H9 (cell line): ENCODE measurements around the gene GGA1. TPM values are rescaled to one million over a fixed set of nuclear protein-coding genes. Genes with fewer than 3 reads are reported as not detected.

ENCODE experiments used
- DNase-seq: peaks from one replicate; pipeline ENCODE4 v3.0.0-alpha.2; 2017
- H2AFZ ChIP-seq: one replicate; pipeline ENCODE4 v1.6.1; 2013; ENCODE audit warnings: mild to moderate bottlenecking, low read length, control low read depth, moderate library complexity
- H2AK5ac ChIP-seq: 2 replicates; pipeline ENCODE4 v1.6.1; 2013; ENCODE audit warnings: low read length, control low read depth, mixed read lengths; ENCODE audit not compliant: insufficient read length
- H2BK120ac ChIP-seq: one replicate; pipeline ENCODE4 v1.6.1; 2013; ENCODE audit warnings: low read depth, mild to moderate bottlenecking, low read length, control low read depth, inconsistent platforms; ENCODE audit not compliant: poor library complexity, severe bottlenecking
- H2BK12ac ChIP-seq: 2 replicates; pipeline ENCODE4 v1.6.1; 2013; ENCODE audit warnings: low read length, control low read depth, mixed read lengths, low read depth; ENCODE audit not compliant: insufficient read length
- H2BK15ac ChIP-seq: 2 replicates; pipeline ENCODE4 v1.6.1; 2013; ENCODE audit warnings: low read depth, low read length, control low read depth
- H2BK20ac ChIP-seq: one replicate; pipeline ENCODE4 v1.6.1; 2013; ENCODE audit warnings: low read depth, mild to moderate bottlenecking, low read length, control low read depth, inconsistent platforms; ENCODE audit not compliant: poor library complexity, severe bottlenecking
- H2BK5ac ChIP-seq: 2 replicates; pipeline ENCODE4 v1.6.1; 2013; ENCODE audit warnings: low read length, control low read depth, mixed read lengths; ENCODE audit not compliant: insufficient read length
- H3K14ac ChIP-seq: 2 replicates; pipeline ENCODE4 v1.6.1; 2013; ENCODE audit warnings: low read length, control low read depth; ENCODE audit not compliant: insufficient read depth
- H3K18ac ChIP-seq: 2 replicates; pipeline ENCODE4 v1.6.1; 2013; ENCODE audit warnings: low read depth, mild to moderate bottlenecking, mixed read lengths, low read length, control low read depth; ENCODE audit not compliant: insufficient read length
- H3K23ac ChIP-seq: 2 replicates; pipeline ENCODE4 v1.6.1; 2013; ENCODE audit warnings: low read length, control low read depth, mixed read lengths, low read depth; ENCODE audit not compliant: insufficient read length
- H3K23me2 ChIP-seq: 2 replicates; pipeline ENCODE4 v1.6.1; 2013; ENCODE audit warnings: low read depth, mild to moderate bottlenecking, mixed read lengths, low read length, control low read depth; ENCODE audit not compliant: insufficient read length, poor library complexity, severe bottlenecking
- H3K27ac ChIP-seq: 2 replicates; pipeline ENCODE4 v1.5.1; 2013; ENCODE audit warnings: low read length, control low read depth, mixed read lengths, low read depth; ENCODE audit not compliant: insufficient read length
- H3K27me3 ChIP-seq: 2 replicates; pipeline ENCODE4 v1.6.1; 2013; ENCODE audit warnings: low read length, control low read depth, inconsistent platforms; ENCODE audit not compliant: insufficient read depth
- H3K4ac ChIP-seq: 2 replicates; pipeline ENCODE4 v1.6.1; 2013; ENCODE audit warnings: low read depth, mild to moderate bottlenecking, control low read depth, inconsistent platforms, low read length, moderate library complexity
- H3K4me1 ChIP-seq: 2 replicates; pipeline ENCODE4 v1.6.1; 2013; ENCODE audit warnings: low read length, control low read depth, inconsistent platforms; ENCODE audit not compliant: insufficient read depth
- H3K4me2 ChIP-seq: 2 replicates; pipeline ENCODE4 v1.6.1; 2013; ENCODE audit warnings: low read length, control low read depth, mixed read lengths; ENCODE audit not compliant: insufficient read length, insufficient read depth
- H3K56ac ChIP-seq: 2 replicates; pipeline ENCODE4 v1.6.1; 2013; ENCODE audit warnings: low read depth, mild to moderate bottlenecking, mixed read lengths, low read length, control low read depth; ENCODE audit not compliant: insufficient read length
- H3K79me1 ChIP-seq: 2 replicates; pipeline ENCODE4 v1.6.1; 2013; ENCODE audit warnings: low read depth, mild to moderate bottlenecking, moderate library complexity, low read length, control low read depth, inconsistent platforms; ENCODE audit not compliant: insufficient read depth, poor library complexity, severe bottlenecking
- H3K79me2 ChIP-seq: 2 replicates; pipeline ENCODE4 v1.6.1; 2013; ENCODE audit warnings: low read length, control low read depth, inconsistent platforms; ENCODE audit not compliant: insufficient read depth
- H3K9ac ChIP-seq: 2 replicates; pipeline ENCODE4 v1.6.1; 2013; ENCODE audit warnings: low read length, control low read depth, mixed read lengths; ENCODE audit not compliant: insufficient read length; ENCODE audit errors: extremely low read depth
- H3K9me3 ChIP-seq: one replicate; pipeline ENCODE4 v1.6.1; 2013; ENCODE audit warnings: low read depth, low read length, inconsistent platforms; ENCODE audit not compliant: control insufficient read depth
- H3T11ph ChIP-seq: one replicate; pipeline ENCODE4 v1.6.1; 2013; ENCODE audit warnings: mild to moderate bottlenecking, low read length, control low read depth, inconsistent platforms
- H4K20me1 ChIP-seq: one replicate; pipeline ENCODE4 v1.6.1; 2013; ENCODE audit not compliant: control insufficient read depth, insufficient read length, insufficient read depth
- H4K5ac ChIP-seq: 2 replicates; pipeline ENCODE4 v1.6.1; 2013; ENCODE audit warnings: low read depth, mild to moderate bottlenecking, mixed read lengths, low read length, control low read depth; ENCODE audit not compliant: insufficient read length
- H4K8ac ChIP-seq: replicated peaks from 2 replicates; pipeline ENCODE4 v1.6.1; 2013; ENCODE audit warnings: low read length, control low read depth, mixed read lengths, low read depth; ENCODE audit not compliant: insufficient read length
- H4K91ac ChIP-seq: 2 replicates; pipeline ENCODE4 v1.6.1; 2013; ENCODE audit warnings: low read depth, mild to moderate bottlenecking, moderate library complexity, mixed read lengths, low read length, control low read depth; ENCODE audit not compliant: insufficient read length
- H3K27ac Mint-ChIP-seq, 3 experiments: 2 replicates in 2 of 3; 3 replicates in 1 of 3; pipeline ENCODE4 v1.8.0; 2020 to 2021; ENCODE audit warnings: mixed read lengths in 3 of 3, mild to moderate bottlenecking in 1 of 3, moderate library complexity in 1 of 3
- H3K27me3 Mint-ChIP-seq: 2 replicates; pipeline ENCODE4 v1.8.0; 2021; ENCODE audit warnings: low read depth, mild to moderate bottlenecking, moderate library complexity, mixed read lengths
- H3K36me3 Mint-ChIP-seq, 3 experiments: 2 replicates in 2 of 3; 3 replicates in 1 of 3; pipeline ENCODE4 v1.8.0; 2020 to 2021; ENCODE audit warnings: low read depth in 3 of 3, mixed read lengths in 3 of 3; ENCODE audit not compliant: insufficient read depth in 1 of 3
- H3K4me1 Mint-ChIP-seq, 2 experiments: 2 replicates each; pipeline ENCODE4 v1.8.0; 2020; ENCODE audit warnings: mixed read lengths in 2 of 2
- H3K4me3 Mint-ChIP-seq, 2 experiments: 2 replicates in 1 of 2; 3 replicates in 1 of 2; pipeline ENCODE4 v1.8.0; 2020 to 2021; ENCODE audit warnings: mild to moderate bottlenecking in 2 of 2, mixed read lengths in 2 of 2, moderate library complexity in 1 of 2
- H3K9me3 Mint-ChIP-seq, 2 experiments: 2 replicates in 1 of 2; 3 replicates in 1 of 2; pipeline ENCODE4 v1.8.0; 2020; ENCODE audit warnings: mild to moderate bottlenecking in 2 of 2, mixed read lengths in 2 of 2, moderate library complexity in 1 of 2
- WGBS: extraction: QIAGEN DNeasy Blood & Tissue Kit; methylation state at CpG from one replicate; pipeline ENCODE4 v1.1.7; 2013; ENCODE audit warnings: missing lambda C conversion rate, low lambda C conversion rate, mixed read lengths; ENCODE audit not compliant: insufficient read length; ENCODE audit errors: extremely low coverage; 5-methylcytosine and 5-hydroxymethylcytosine counted together
- total RNA-seq: library from RNA; stranded (reverse); gene quantifications from 2 replicates; pipeline ENCODE4 v1.2.1, GENCODE V29; 2021
- TF ChIP-seq, protein P1 (sequence below): fragments of 200-600 bp; sonication (generic); conservative IDR thresholded peaks from 3 replicates; pipeline ENCODE4 v1.8.0; 2021; ENCODE audit warnings: antibody characterized with exemption, mild to moderate bottlenecking

GGA1 gene
- total RNA-seq, 1 experiment from 2014 or later, result 61.7 TPM

DNA sequence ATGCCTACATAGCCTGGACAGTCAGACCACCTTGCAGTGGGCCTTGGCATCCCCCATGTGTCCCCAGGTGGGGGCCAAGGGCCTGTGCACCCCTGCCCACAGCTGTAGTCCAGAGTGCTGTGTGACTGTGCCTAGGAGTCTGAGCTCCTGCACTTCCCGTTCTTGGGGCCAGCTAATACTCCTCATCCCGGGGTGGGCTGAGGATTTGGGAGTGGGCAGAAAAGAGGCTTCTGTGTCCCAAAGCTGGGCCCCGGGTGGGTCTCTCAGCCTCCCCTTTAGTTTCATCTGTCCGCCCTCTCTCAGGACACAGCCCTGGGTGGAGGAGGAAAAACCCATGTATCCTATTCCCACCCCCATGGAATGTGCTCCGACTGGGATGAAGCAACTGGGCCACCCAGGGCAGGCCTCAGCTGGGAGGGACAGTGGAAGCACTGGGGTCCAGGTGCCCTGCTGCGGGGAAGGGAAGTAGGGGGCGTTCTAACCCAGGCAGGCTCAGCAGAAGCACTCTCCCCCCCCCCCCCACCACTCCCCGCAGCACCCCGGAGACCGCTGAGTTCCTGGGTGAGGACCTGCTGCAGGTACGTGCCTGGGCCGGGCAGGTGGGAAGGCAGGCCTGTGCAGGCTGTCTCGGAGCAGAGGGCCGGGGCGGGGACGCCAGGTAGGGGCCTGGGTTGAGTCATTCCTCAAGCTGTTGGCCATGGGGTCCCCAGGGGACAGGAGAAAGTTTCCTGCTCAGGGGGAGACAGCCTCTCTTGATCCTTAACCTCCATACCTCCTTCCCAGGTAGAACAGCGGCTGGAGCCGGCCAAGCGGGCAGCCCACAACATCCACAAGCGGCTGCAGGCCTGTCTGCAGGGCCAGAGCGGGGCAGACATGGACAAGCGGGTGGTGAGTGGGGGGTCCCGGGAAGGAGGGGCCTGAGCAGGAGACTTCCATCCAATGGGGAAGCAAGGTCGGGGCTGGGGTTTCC lies 32.2 kb downstream of the GGA1 start:
- peak overlapping the region; percentile 76 to 91 for H3K4me3 Mint-ChIP-seq
- H3K9me3 Mint-ChIP-seq, result no peaks in the 10 kb centered on the region
- Histone ChIP-seq H3T11ph (no peak overlapping the region), H3K4me2 (peak overlapping the region; percentile 82), H2AFZ (no peak overlapping the region), H2AK5ac (no peak overlapping the region), H4K8ac (no peak overlapping the region), H3K9me3 (no peaks in the 10 kb centered on the region), H3K27me3 (no peaks in the 10 kb centered on the region), H3K27ac (no peak overlapping the region), H2BK5ac (no peak overlapping the region), H3K79me2 (no peaks in the 10 kb centered on the region), H2BK15ac (no peak overlapping the region), H2BK12ac (no peak overlapping the region), H2BK20ac (no peak overlapping the region), H3K9ac (no peak overlapping the region), H3K23ac (no peak overlapping the region), H4K91ac (no peak overlapping the region), H3K79me1 (no peaks in the 10 kb centered on the region), H3K56ac (no peak overlapping the region), H3K14ac (no peak overlapping the region), H4K5ac (no peak overlapping the region), H3K4me1 (peaks cover 3% of the 10 kb centered on the region; the same call in 1 of the 2 replicates), H4K20me1 (no peaks in the 10 kb centered on the region), H3K4ac (no peak overlapping the region), H3K18ac (no peak overlapping the region), H3K23me2 (peaks cover 8% of the 10 kb centered on the region), H2BK120ac (no peak overlapping the region)
- no peak for DNase-seq
- peaks cover 5 to 32% (median 29%) of the 10 kb centered on the region in 3 experiments for H3K36me3 Mint-ChIP-seq
- no peaks in the 10 kb centered on the region; the same call in 1 of the 2 replicates for H3K27me3 Mint-ChIP-seq
- no CpG with 5 or more reads among the region's 24 CpGs for WGBS
- H3K27ac Mint-ChIP-seq, result no peak overlapping the region; a peak in 1 of 7 replicates
- TF ChIP-seq, protein P1, sequence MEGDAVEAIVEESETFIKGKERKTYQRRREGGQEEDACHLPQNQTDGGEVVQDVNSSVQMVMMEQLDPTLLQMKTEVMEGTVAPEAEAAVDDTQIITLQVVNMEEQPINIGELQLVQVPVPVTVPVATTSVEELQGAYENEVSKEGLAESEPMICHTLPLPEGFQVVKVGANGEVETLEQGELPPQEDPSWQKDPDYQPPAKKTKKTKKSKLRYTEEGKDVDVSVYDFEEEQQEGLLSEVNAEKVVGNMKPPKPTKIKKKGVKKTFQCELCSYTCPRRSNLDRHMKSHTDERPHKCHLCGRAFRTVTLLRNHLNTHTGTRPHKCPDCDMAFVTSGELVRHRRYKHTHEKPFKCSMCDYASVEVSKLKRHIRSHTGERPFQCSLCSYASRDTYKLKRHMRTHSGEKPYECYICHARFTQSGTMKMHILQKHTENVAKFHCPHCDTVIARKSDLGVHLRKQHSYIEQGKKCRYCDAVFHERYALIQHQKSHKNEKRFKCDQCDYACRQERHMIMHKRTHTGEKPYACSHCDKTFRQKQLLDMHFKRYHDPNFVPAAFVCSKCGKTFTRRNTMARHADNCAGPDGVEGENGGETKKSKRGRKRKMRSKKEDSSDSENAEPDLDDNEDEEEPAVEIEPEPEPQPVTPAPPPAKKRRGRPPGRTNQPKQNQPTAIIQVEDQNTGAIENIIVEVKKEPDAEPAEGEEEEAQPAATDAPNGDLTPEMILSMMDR, result no peak
- H3K4me1 Mint-ChIP-seq, result peaks cover 22 to 27% of the 10 kb centered on the region in 2 experiments
